ENCODE data around the gene PARVA.

Gene PARVA

DNA sequence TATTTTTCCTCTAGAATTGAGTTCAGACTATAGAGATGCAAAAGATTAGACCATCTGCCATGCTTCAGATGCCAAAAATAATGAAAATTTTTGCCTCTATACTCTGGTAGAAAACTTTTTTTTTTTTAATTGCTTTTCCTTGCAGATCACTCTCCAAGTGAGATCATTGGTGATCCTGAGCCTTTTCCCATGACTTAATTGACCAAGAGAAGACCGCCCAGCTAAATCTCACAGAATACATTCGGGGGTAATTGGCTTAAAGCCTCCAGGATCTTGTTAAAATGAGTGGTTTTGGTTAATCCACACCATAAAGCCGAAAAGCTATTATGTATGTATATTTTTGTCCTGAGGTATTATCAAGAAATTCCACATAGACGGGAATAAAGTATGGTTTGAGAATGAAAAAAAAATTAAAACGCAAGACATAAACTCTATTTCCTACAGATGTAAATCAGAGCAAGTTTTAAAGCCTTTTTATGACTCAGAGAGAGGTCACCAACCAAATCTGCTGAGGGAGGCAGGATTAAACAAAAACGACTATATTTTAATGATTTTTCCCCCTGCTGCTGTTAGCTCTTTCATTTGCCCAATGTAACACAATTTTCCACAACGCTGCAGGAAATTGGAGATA is 64.0 kb downstream of the PARVA start:
- Histone ChIP-seq H3K79me2 (ENCODE audit: control insufficient read depth, insufficient read depth, low read length, unreplicated experiment) (peaks cover 17% of the 10 kb centered on the region), H2AFZ (ENCODE audit: low read length, unreplicated experiment) (no peak overlapping the region), H3K27me3 (ENCODE audit: insufficient read depth, low read length) (no peaks in the 10 kb centered on the region), H3K27ac (ENCODE audit: low read depth, low read length) (no peak overlapping the region), H3K36me3 (ENCODE audit: insufficient read depth, low read length) (peaks cover 5% of the 10 kb centered on the region; the same call in 1 of the 2 replicates), H3K4me3 (ENCODE audit: low read depth, low read length) (no peak overlapping the region), H3K4me1 (ENCODE audit: control insufficient read depth, insufficient read depth, low read length, unreplicated experiment) (peaks cover 10% of the 10 kb centered on the region)

DNA sequence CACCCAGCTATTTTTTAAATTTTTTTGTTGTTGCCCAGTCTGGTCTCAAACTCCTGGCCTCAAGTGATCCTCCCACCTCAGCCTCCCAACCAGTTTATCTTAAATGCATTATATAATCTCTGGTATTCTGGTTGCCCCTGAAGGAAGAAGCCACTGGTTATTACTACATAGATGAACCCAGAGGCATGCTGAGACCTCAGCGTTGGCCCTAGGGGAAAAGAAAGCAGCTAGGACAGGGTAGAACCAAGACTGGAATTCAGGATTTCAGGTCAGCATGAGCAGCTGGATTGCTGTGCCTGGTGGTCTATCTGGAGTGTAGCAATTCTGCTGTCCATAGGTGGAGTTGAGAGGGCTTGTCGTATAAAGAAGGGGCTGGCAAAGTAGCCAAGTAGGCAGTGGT is 67.2 kb downstream of the PARVA start:
- no peak overlapping the region for H2AFZ ChIP-seq (ENCODE audit: low read length, unreplicated experiment)
- no peak overlapping the region for H3K27ac ChIP-seq (ENCODE audit: low read depth, low read length)
- peaks cover 5% of the 10 kb centered on the region; the same call in 1 of the 2 replicates for H3K36me3 ChIP-seq (ENCODE audit: insufficient read depth, low read length)
- peaks cover 10% of the 10 kb centered on the region for H3K4me1 ChIP-seq (ENCODE audit: control insufficient read depth, insufficient read depth, low read length, unreplicated experiment)
- no peaks in the 10 kb centered on the region for H3K27me3 ChIP-seq (ENCODE audit: insufficient read depth, low read length)
- H3K79me2 ChIP-seq (ENCODE audit: control insufficient read depth, insufficient read depth, low read length, unreplicated experiment): peaks cover 24% of the 10 kb centered on the region
- no peak overlapping the region for H3K4me3 ChIP-seq (ENCODE audit: low read depth, low read length)

GRCh38 chr11:12445001-12445400 is 67.6 kb downstream of the PARVA start:
- H2AFZ ChIP-seq (ENCODE audit: low read length, unreplicated experiment): no peak overlapping the region
- no peaks in the 10 kb centered on the region for H3K27me3 ChIP-seq (ENCODE audit: insufficient read depth, low read length)
- H3K4me1 ChIP-seq (ENCODE audit: control insufficient read depth, insufficient read depth, low read length, unreplicated experiment): peaks cover 10% of the 10 kb centered on the region
- H3K27ac ChIP-seq (ENCODE audit: low read depth, low read length): no peak overlapping the region
- peaks cover 5% of the 10 kb centered on the region; the same call in 1 of the 2 replicates for H3K36me3 ChIP-seq (ENCODE audit: insufficient read depth, low read length)
- H3K79me2 ChIP-seq (ENCODE audit: control insufficient read depth, insufficient read depth, low read length, unreplicated experiment): peaks cover 24% of the 10 kb centered on the region
- H3K4me3 ChIP-seq (ENCODE audit: low read depth, low read length): no peak overlapping the region

- no peaks in the 10 kb centered on the region for H3K27me3 ChIP-seq (ENCODE audit: insufficient read depth, low read length)
- peaks cover 2% of the 10 kb centered on the region for H3K4me1 ChIP-seq (ENCODE audit: control insufficient read depth, insufficient read depth, low read length, unreplicated experiment)
- no peak overlapping the region for H2AFZ ChIP-seq (ENCODE audit: low read length, unreplicated experiment)
- no peak overlapping the region for H3K27ac ChIP-seq (ENCODE audit: low read depth, low read length)
- no peak overlapping the region for H3K4me3 ChIP-seq (ENCODE audit: low read depth, low read length)
- H3K79me2 ChIP-seq (ENCODE audit: control insufficient read depth, insufficient read depth, low read length, unreplicated experiment): peaks cover 22% of the 10 kb centered on the region
- H3K36me3 ChIP-seq (ENCODE audit: insufficient read depth, low read length): peaks cover 5% of the 10 kb centered on the region; the same call in 1 of the 2 replicates
These were observed 69.5 kb downstream of the PARVA start for GRCh38 chr11:12446863-12447262.

GRCh38 chr11:12448131-12448939 is 71.0 kb downstream of the PARVA start:
- Histone ChIP-seq H3K4me3 (ENCODE audit: low read depth, low read length) (no peak overlapping the region), H3K27ac (ENCODE audit: low read depth, low read length) (no peak overlapping the region), H3K4me1 (ENCODE audit: control insufficient read depth, insufficient read depth, low read length, unreplicated experiment) (peaks cover 2% of the 10 kb centered on the region), H2AFZ (ENCODE audit: low read length, unreplicated experiment) (no peak overlapping the region), H3K36me3 (ENCODE audit: insufficient read depth, low read length) (peaks cover 5% of the 10 kb centered on the region; the same call in 1 of the 2 replicates), H3K27me3 (ENCODE audit: insufficient read depth, low read length) (no peaks in the 10 kb centered on the region), H3K79me2 (ENCODE audit: control insufficient read depth, insufficient read depth, low read length, unreplicated experiment) (peaks cover 21% of the 10 kb centered on the region)

- Histone ChIP-seq H3K27ac (ENCODE audit: low read depth, low read length) (no peak overlapping the region), H3K4me1 (ENCODE audit: control insufficient read depth, insufficient read depth, low read length, unreplicated experiment) (peaks cover 20% of the 10 kb centered on the region), H3K79me2 (ENCODE audit: control insufficient read depth, insufficient read depth, low read length, unreplicated experiment) (peaks cover 18% of the 10 kb centered on the region), H3K4me3 (ENCODE audit: low read depth, low read length) (no peak overlapping the region), H3K36me3 (ENCODE audit: insufficient read depth, low read length) (no peaks in the 10 kb centered on the region), H3K27me3 (ENCODE audit: insufficient read depth, low read length) (no peaks in the 10 kb centered on the region), H2AFZ (ENCODE audit: low read length, unreplicated experiment) (no peak overlapping the region)
These were observed 72.8 kb downstream of the PARVA start for GRCh38 chr11:12449961-12450715.

GRCh38 chr11:12451179-12451814 is 73.9 kb downstream of the PARVA start:
- H3K36me3 ChIP-seq (ENCODE audit: insufficient read depth, low read length): no peaks in the 10 kb centered on the region
- no peak overlapping the region for H3K4me3 ChIP-seq (ENCODE audit: low read depth, low read length)
- H2AFZ ChIP-seq (ENCODE audit: low read length, unreplicated experiment): no peak overlapping the region
- H3K4me1 ChIP-seq (ENCODE audit: control insufficient read depth, insufficient read depth, low read length, unreplicated experiment): peaks cover 32% of the 10 kb centered on the region
- no peaks in the 10 kb centered on the region for H3K27me3 ChIP-seq (ENCODE audit: insufficient read depth, low read length)
- no peak overlapping the region for H3K27ac ChIP-seq (ENCODE audit: low read depth, low read length)
- H3K79me2 ChIP-seq (ENCODE audit: control insufficient read depth, insufficient read depth, low read length, unreplicated experiment): peaks cover 23% of the 10 kb centered on the region

DNA sequence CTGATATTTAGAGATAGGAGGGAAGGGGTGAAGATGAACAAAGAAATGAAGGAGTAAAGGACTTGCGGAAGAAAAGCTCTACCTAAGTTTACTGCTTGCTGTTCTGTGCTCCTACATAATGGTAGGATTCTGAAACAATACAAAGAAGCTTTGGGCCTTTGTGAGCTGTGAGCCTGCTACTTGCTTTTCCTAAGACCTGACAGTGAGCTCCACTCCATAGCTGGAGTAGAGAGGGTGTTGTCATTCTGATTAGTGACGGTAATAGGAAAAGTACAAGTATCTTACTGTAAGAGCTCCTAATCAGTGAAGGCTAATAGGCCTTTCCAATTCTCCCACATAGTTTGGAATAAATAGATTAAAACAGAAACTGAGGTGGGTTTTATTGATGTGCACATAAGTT is 75.9 kb downstream of the PARVA start:
- Histone ChIP-seq H3K27ac (ENCODE audit: low read depth, low read length) (no peak overlapping the region), H3K4me1 (ENCODE audit: control insufficient read depth, insufficient read depth, low read length, unreplicated experiment) (peaks cover 45% of the 10 kb centered on the region), H3K36me3 (ENCODE audit: insufficient read depth, low read length) (no peaks in the 10 kb centered on the region), H3K27me3 (ENCODE audit: insufficient read depth, low read length) (no peaks in the 10 kb centered on the region), H3K79me2 (ENCODE audit: control insufficient read depth, insufficient read depth, low read length, unreplicated experiment) (peaks cover 33% of the 10 kb centered on the region), H2AFZ (ENCODE audit: low read length, unreplicated experiment) (no peak overlapping the region), H3K4me3 (ENCODE audit: low read depth, low read length) (no peak overlapping the region)

- peak overlapping the region; percentile 55 for H3K27ac ChIP-seq (ENCODE audit: low read depth, low read length)
These were observed 77.4 kb downstream of the PARVA start for GRCh38 chr11:12454782-12455181.

DNA sequence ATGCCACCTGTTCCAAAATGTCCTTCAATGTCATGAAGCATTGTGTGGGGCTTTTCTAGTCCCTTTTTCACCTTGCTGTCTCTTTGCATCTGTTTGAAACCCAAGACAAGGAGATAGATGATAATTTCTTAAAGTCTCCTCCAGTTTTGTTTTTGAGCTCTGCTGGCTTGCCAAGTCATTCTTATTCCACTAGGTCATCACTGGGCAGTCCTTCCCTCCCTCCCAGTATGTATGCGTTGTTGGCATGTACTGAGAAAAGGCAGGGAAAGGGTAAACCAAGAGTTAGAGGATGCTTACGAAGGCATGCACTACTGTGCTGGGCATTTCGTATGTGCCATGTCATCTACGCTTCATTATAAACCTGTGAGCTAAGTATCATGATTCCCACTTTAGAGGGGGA is 78.6 kb downstream of the PARVA start:
- H3K4me3 ChIP-seq (ENCODE audit: low read depth, low read length): no peak overlapping the region
- peaks cover 32% of the 10 kb centered on the region for H3K79me2 ChIP-seq (ENCODE audit: control insufficient read depth, insufficient read depth, low read length, unreplicated experiment)
- H3K27me3 ChIP-seq (ENCODE audit: insufficient read depth, low read length): no peaks in the 10 kb centered on the region
- H3K4me1 ChIP-seq (ENCODE audit: control insufficient read depth, insufficient read depth, low read length, unreplicated experiment): peaks cover 45% of the 10 kb centered on the region
- H3K36me3 ChIP-seq (ENCODE audit: insufficient read depth, low read length): no peaks in the 10 kb centered on the region
- no peak overlapping the region for H2AFZ ChIP-seq (ENCODE audit: low read length, unreplicated experiment)
- peak overlapping the region; percentile 35; the same call in 1 of the 2 replicates for H3K27ac ChIP-seq (ENCODE audit: low read depth, low read length)

More at GRCh38 chr11:12454782-12455181, 77.4 kb downstream of the PARVA start:
- no peaks in the 10 kb centered on the region for H3K27me3 ChIP-seq (ENCODE audit: insufficient read depth, low read length)
- peaks cover 45% of the 10 kb centered on the region for H3K4me1 ChIP-seq (ENCODE audit: control insufficient read depth, insufficient read depth, low read length, unreplicated experiment)
- no peak overlapping the region for H3K4me3 ChIP-seq (ENCODE audit: low read depth, low read length)
- no peaks in the 10 kb centered on the region for H3K36me3 ChIP-seq (ENCODE audit: insufficient read depth, low read length)
- H3K79me2 ChIP-seq (ENCODE audit: control insufficient read depth, insufficient read depth, low read length, unreplicated experiment): peaks cover 28% of the 10 kb centered on the region
- H2AFZ ChIP-seq (ENCODE audit: low read length, unreplicated experiment): no peak overlapping the region

Measured in ACC112 (cell line).